ENCODE results near the gene WDR76. TPM values are rescaled to one million over a fixed set of nuclear protein-coding genes. Genes with fewer than 3 reads are reported as not detected.

The WDR76 gene
- total and polyA plus RNA-seq, 8 donors: 0.72 to 3.3 (median 2.5) TPM

DNA sequence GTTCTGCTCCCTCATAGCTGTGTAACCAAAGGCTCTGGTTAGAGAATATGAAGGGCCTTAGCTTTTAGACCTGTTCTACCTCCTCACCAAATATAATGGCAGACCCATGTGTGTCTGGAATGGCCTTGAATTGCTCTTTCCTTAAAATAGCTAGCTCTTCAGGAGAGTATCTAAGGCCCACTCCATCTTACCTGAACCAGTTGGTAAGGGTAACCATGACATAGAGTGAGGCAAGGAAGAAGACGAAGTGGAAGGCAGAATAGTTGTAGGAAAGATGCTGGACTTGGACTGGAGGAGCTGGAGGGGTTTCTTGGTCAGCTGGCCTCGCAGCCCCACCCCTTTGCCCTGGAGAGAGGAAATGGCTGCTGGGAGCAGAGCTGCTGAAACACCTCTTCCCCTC, 31.6 kb upstream of the WDR76 start:
- TF ChIP-seq, protein P1, sequence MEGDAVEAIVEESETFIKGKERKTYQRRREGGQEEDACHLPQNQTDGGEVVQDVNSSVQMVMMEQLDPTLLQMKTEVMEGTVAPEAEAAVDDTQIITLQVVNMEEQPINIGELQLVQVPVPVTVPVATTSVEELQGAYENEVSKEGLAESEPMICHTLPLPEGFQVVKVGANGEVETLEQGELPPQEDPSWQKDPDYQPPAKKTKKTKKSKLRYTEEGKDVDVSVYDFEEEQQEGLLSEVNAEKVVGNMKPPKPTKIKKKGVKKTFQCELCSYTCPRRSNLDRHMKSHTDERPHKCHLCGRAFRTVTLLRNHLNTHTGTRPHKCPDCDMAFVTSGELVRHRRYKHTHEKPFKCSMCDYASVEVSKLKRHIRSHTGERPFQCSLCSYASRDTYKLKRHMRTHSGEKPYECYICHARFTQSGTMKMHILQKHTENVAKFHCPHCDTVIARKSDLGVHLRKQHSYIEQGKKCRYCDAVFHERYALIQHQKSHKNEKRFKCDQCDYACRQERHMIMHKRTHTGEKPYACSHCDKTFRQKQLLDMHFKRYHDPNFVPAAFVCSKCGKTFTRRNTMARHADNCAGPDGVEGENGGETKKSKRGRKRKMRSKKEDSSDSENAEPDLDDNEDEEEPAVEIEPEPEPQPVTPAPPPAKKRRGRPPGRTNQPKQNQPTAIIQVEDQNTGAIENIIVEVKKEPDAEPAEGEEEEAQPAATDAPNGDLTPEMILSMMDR (IDR thresholded peaks at IDR 0.05): no peak
- WGBS, 2 donors: 87 to 98% methylated on average over 2 of the region's 2 CpGs
- Histone ChIP-seq H3K27ac (peak overlapping the region in 2 of 4 donors; percentile 26 to 98), H3K36me3 (peaks cover 5 to 33% (median 7%) of the 10 kb centered on the region in 3 donors), H3K27me3 (no peaks in the 10 kb centered on the region), H3K9me3 (no peaks in the 10 kb centered on the region), H3K4me3 (no peak overlapping the region), H3K4me1 (peaks cover 20 to 47% (median 26%) of the 10 kb centered on the region in 3 donors)
- intact Hi-C loops (cut with DNase I): no loop called here
- DNase-seq: no peak
- FAIRE-seq: no peak
- no peak for ATAC-seq

DNA sequence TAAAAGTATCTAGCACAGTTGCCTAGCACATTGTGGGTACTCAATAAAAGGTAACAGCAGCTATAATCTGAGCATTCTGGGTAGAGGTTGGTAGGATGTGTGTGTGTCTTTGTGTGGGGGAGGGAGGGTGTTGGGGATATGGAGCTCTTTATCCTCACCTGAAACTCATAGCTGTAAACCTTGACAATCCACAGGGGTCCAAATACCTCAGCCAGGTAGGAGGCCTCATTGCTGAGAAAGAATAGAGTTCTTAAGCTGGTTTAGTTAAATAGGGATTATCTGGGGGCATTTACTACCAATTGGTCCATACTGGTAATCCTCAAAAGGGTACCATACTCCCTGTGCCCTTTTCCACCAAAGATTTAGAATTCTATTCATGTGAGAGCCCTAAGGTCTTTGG, 30.8 kb upstream of the WDR76 start:
- no peak overlapping the region for H3K27ac ChIP-seq
- DNase-seq (no peak), FAIRE-seq (no peak), ATAC-seq (no peak)
- H3K9me3 ChIP-seq: no peaks in the 10 kb centered on the region
- peaks cover 5 to 33% (median 7%) of the 10 kb centered on the region in 3 donors for H3K36me3 ChIP-seq
- no peaks in the 10 kb centered on the region for H3K27me3 ChIP-seq
- intact Hi-C loops (cut with DNase I): no loop called here
- no peak overlapping the region for H3K4me3 ChIP-seq
- H3K4me1 ChIP-seq: peaks cover 20 to 47% (median 27%) of the 10 kb centered on the region in 3 donors
- TF ChIP-seq, protein P1 (IDR thresholded peaks at IDR 0.05): no peak

DNA sequence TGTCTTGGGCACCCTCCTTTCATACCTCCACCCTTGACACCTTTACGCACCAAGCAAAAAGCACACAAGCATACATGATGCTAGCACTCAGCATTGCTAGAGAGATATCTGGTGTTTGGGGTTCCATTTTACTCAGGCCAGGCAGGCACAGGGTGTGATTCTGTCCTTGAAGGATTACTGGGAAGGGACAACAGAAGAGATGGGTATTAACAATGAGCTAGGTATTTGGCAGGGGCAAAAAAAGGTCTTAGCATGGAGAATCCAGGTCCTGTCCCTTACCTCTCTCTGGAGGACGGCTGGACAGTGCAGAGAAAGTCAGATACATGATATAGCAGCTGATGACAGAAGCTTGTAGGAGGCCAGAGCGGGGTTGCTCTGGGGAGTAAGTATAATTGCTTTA, 30.2 kb upstream of the WDR76 start:
- intact Hi-C loops (cut with DNase I): no loop called here
- H3K4me1 ChIP-seq: peaks cover 20 to 51% (median 27%) of the 10 kb centered on the region in 3 donors

DNA sequence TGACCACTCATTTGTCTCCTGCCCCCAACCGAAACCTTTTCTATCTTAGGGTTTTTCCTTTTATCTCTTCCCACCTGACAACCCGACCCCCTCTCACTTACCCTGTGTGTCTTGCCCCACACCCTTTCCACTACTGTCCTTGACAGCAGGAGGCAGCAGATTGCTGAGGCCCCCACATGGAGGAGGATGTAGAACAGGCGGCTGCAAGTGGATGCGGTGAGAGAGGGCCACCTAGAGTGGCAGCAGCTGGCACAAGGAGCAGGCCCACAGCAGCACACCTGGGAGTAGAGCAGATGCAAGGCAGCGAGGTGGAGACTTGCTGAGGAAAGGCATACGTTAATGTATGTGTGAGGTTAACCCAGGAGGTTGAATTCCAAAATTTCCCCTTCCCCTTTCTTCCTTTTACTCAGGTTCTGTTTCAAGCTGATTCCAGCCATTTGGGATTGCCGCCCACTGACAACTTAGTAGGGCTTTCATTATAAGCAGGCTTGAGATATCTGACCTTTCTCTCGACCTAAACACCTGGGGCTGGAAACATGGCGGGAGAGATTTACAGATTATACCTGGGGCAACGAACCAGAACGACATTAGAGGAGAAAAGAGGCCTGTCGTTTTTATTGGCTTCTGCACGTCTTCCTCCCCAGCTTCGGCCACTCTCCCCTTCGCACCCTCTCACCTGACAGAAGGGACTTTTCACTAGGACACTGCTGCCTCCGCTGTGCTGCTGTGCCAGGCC, 27.4 kb upstream of the WDR76 start:
- H3K36me3 ChIP-seq: peaks cover 4 to 26% (median 5%) of the 10 kb centered on the region in 3 donors
- WGBS, 2 donors: 86 to 87% methylated on average over 16 of the region's 16 CpGs

More for the DNA sequence above, 30.2 kb upstream of the WDR76 start:
- 88 to 92% methylated on average over 3 of the region's 3 CpGs for WGBS, 2 donors
- no peak for DNase-seq
- ATAC-seq: no peak
- TF ChIP-seq, protein P1 (IDR thresholded peaks at IDR 0.05): no peak
- no peak overlapping the region for H3K27ac ChIP-seq
- peaks cover 5 to 33% (median 7%) of the 10 kb centered on the region in 3 donors for H3K36me3 ChIP-seq
- H3K4me3 ChIP-seq: no peak overlapping the region
- no peaks in the 10 kb centered on the region for H3K9me3 ChIP-seq
- FAIRE-seq: no peak
- H3K27me3 ChIP-seq: no peaks in the 10 kb centered on the region

More for the DNA sequence above, 27.4 kb upstream of the WDR76 start:
- intact Hi-C loops (cut with DNase I): no loop called here
- Histone ChIP-seq H3K27me3 (no peaks in the 10 kb centered on the region), H3K27ac (peak overlapping the region in 3 of 4 donors; percentile 60 to 98 (median 98)), H3K9me3 (no peaks in the 10 kb centered on the region), H3K4me3 (no peak overlapping the region), H3K4me1 (peaks cover 11 to 44% (median 16%) of the 10 kb centered on the region in 3 donors)
- ATAC-seq (peak in 3 of 4 donors; percentile 0 to 3 (median 1)), DNase-seq (peak in 1 of 6 donors; percentile 36), FAIRE-seq (no peak)
- TF ChIP-seq, protein P1 (IDR thresholded peaks at IDR 0.05): no peak
